Ovary (tissue), 9 donors: ENCODE measurements around the gene TSPAN5. TPM values are rescaled to one million over a fixed set of nuclear protein-coding genes. Genes with fewer than 3 reads are reported as not detected.

Experiments
- DNase-seq, 5 donors: peaks; one replicate each; pipeline ENCODE4 v3.0.0-alpha.2; 2019 to 2020
- H3K27ac ChIP-seq, 2 donors: fragments of 200-600 bp; one replicate each; pipeline versions ENCODE4 v1.5.1 to v1.8.0; 2019 to 2022
- H3K27me3 ChIP-seq: fragments of 200-600 bp; one replicate; pipeline ENCODE4 v1.8.0; 2022
- H3K36me3 ChIP-seq: fragments of 200-600 bp; sonication (generic); one replicate; pipeline ENCODE4 v1.5.1; 2019
- H3K4me1 ChIP-seq: one replicate; pipeline ENCODE4 v1.8.1; 2013; ENCODE audit warnings: mild to moderate bottlenecking, moderate library complexity; ENCODE audit not compliant: insufficient read depth
- H3K4me3 ChIP-seq: fragments of 200-600 bp; sonication (generic); one replicate; pipeline ENCODE4 v1.5.1; 2017
- H3K9me3 ChIP-seq, 2 donors: fragments of 200-600 bp in 1 of 2; sonication (generic) in 1 of 2; one replicate each; pipeline versions ENCODE4 v1.5.1 to v1.8.1; 2013 to 2019; ENCODE audit warnings: mild to moderate bottlenecking in 1 of 2, moderate library complexity in 1 of 2
- CTCF ChIP-seq, 3 donors: fragments of 450-650 bp in 2 of 3; fragments of 200-600 bp in 1 of 3; IDR thresholded peaks; one replicate each; pipeline versions ENCODE4 v1.5.1 to v1.8.0; 2016 to 2022; ENCODE audit warnings: antibody characterized with exemption in 3 of 3, mild to moderate bottlenecking in 1 of 3
- EP300 ChIP-seq: sonication (generic); formaldehyde crosslinking; IDR thresholded peaks from one replicate; pipeline ENCODE4 v1.6.1; 2017; ENCODE audit warnings: antibody characterized with exemption
- POLR2A ChIP-seq: fragments of 450-650 bp; IDR thresholded peaks from one replicate; pipeline ENCODE4 v1.6.1; 2017; ENCODE audit warnings: antibody characterized with exemption, mild to moderate bottlenecking, moderate library complexity
- WGBS, 3 donors: extraction: QIAGEN DNeasy Blood & Tissue Kit in 1 of 3; methylation state at CpG; one replicate each; pipeline versions ENCODE4 v1.1.5 to v1.1.7; 2013 to 2017; 5-methylcytosine and 5-hydroxymethylcytosine counted together
- intact Hi-C, 4 donors: fragments of 100-400 bp; cut with DNase I; formaldehyde crosslinking; loops; one replicate each; pipeline versions ENCODE4 v1.11.0 to v1.15.1; 2022 to 2023
- polyA plus RNA-seq, 2 donors: library from polyadenylated mRNA; stranded (reverse); fragments of 200-250 nt in 1 of 2; fragments of 350-450 nt in 1 of 2; fragmentation: Illumina TruSeq in 1 of 2; extraction: RNeasy Lipid Tissue Mini Kit (QIAGEN cat#74804) in 1 of 2; gene quantifications; one replicate each; pipeline ENCODE4 v1.2.3, GENCODE V29; 2013 to 2014
- total RNA-seq, 7 donors: library from RNA; depleted of rRNA in 2 of 7; stranded (reverse); fragments of >200 nt in 2 of 7; fragmentation: NEBNext Ultra II Directional in 3 of 7; extraction: Animal tissue kit (Norgen Biotek cat#: 25700) in 3 of 7; gene quantifications; one replicate each; pipeline versions ENCODE4 v1.1.0 to v1.2.4, GENCODE V29; 2016 to 2023
- donor health status: DM: no; HTN: no; CAD: no; lungs with moderate emphysema.
- donor health status: DM: no; HTN: no; CAD: no.
- donor health status: Bipolar disorder and iron deficiency.
- donor health status: DM: yes; HTN: yes; CAD: no.
- donor health status: DM: no; HTN: no; CAD: no.
- donor health status: DM: yes; HTN: yes; CAD: no.

TSPAN5 gene
- total and polyA plus RNA-seq, 9 donors, result 34.0 to 69.5 (median 48.2) TPM

- Histone ChIP-seq H3K4me3 (no peak overlapping the region), H3K4me1 (no peaks in the 10 kb centered on the region), H3K27me3 (no peaks in the 10 kb centered on the region), H3K36me3 (no peaks in the 10 kb centered on the region), H3K9me3 (no peaks in the 10 kb centered on the region), H3K27ac (no peak overlapping the region)
- 46 to 63% (median 51%) methylated on average over 5 of the region's 5 CpGs for WGBS, 3 donors
- intact Hi-C loops, result no loop called here
- TF ChIP-seq POLR2A (no peak), CTCF (IDR thresholded peaks at IDR 0.05) (no peak), EP300 (no peak)
- no peak for DNase-seq
Observed at GRCh38 chr4:98672583-98673287, 14.3 kb upstream of the TSPAN5 start.

- no peaks in the 10 kb centered on the region for H3K27me3 ChIP-seq
- no peak overlapping the region for H3K27ac ChIP-seq
- H3K4me1 ChIP-seq, result no peaks in the 10 kb centered on the region
- DNase-seq, result no peak
- no peaks in the 10 kb centered on the region for H3K36me3 ChIP-seq
- intact Hi-C loops, result no loop called here
- no peaks in the 10 kb centered on the region for H3K9me3 ChIP-seq
- no peak for TF ChIP-seq POLR2A
- no peak for TF ChIP-seq CTCF (IDR thresholded peaks at IDR 0.05)
- TF ChIP-seq EP300, result no peak
- H3K4me3 ChIP-seq, result no peak overlapping the region
Observed at GRCh38 chr4:98671131-98671530, 12.7 kb upstream of the TSPAN5 start.

- Histone ChIP-seq H3K36me3 (no peaks in the 10 kb centered on the region), H3K27ac (no peak overlapping the region), H3K9me3 (no peaks in the 10 kb centered on the region), H3K27me3 (no peaks in the 10 kb centered on the region), H3K4me1 (no peaks in the 10 kb centered on the region), H3K4me3 (no peak overlapping the region)
- intact Hi-C loops, result no loop called here
- no peak for DNase-seq
- WGBS, 3 donors, result 96 to 97% (median 96%) methylated on average over 5 of the region's 5 CpGs
- TF ChIP-seq CTCF (IDR thresholded peaks at IDR 0.05) (no peak), EP300 (no peak), POLR2A (no peak)
Observed at GRCh38 chr4:98670186-98670585, 11.8 kb upstream of the TSPAN5 start.

- H3K9me3 ChIP-seq, result no peaks in the 10 kb centered on the region
- H3K27me3 ChIP-seq, result no peaks in the 10 kb centered on the region
- intact Hi-C loops, result loop anchor here in 1 of 4 donors (5.0 kb wide), 1 partner anchor 202 kb away; no protein-coding TSS in a partner anchor
- H3K4me1 ChIP-seq, result no peaks in the 10 kb centered on the region
- no peak overlapping the region for H3K27ac ChIP-seq
- H3K4me3 ChIP-seq, result no peak overlapping the region
- TF ChIP-seq CTCF (IDR thresholded peaks at IDR 0.05) (no peak), POLR2A (no peak), EP300 (no peak)
- no peaks in the 10 kb centered on the region for H3K36me3 ChIP-seq
- WGBS, 3 donors, result 77 to 82% (median 82%) methylated on average over 4 of the region's 4 CpGs
- DNase-seq, result no peak
Observed at GRCh38 chr4:98669577-98669976, 11.2 kb upstream of the TSPAN5 start.
